VCaP (cell line): ENCODE data around the gene URM1.

Source experiments
- H3K27ac ChIP-seq: fragments of 450-650 bp; 2 replicates; pipeline ENCODE4 v1.5.1; 2017
- CTCF ChIP-seq: fragments of 450-650 bp; conservative IDR thresholded peaks from 2 replicates; pipeline ENCODE4 v1.5.1; 2017; ENCODE audit warnings: mild to moderate bottlenecking, moderate library complexity

URM1 gene

GRCh38 chr9:128429513-128430086 is 58.4 kb downstream of the URM1 start:
- TF ChIP-seq CTCF, result no peak
- H3K27ac ChIP-seq, result no peak overlapping the region

- no peak overlapping the region for H3K27ac ChIP-seq
- no peak for TF ChIP-seq CTCF
These were observed 60.0 kb downstream of the URM1 start for GRCh38 chr9:128431207-128431606.

GRCh38 chr9:128434340-128434739 is 63.2 kb downstream of the URM1 start:
- H3K27ac ChIP-seq, result no peak overlapping the region
- TF ChIP-seq CTCF, result no peak

GRCh38 chr9:128435611-128436010 is 64.4 kb downstream of the URM1 start:
- TF ChIP-seq CTCF, result no peak
- no peak overlapping the region for H3K27ac ChIP-seq

GRCh38 chr9:128438343-128439109 is 67.4 kb downstream of the URM1 start:
- peak; percentile 98 for TF ChIP-seq CTCF
- peak overlapping the region; percentile 35; the same call in 1 of the 2 replicates for H3K27ac ChIP-seq

- H3K27ac ChIP-seq, result peak overlapping the region; percentile 35; the same call in 1 of the 2 replicates
- TF ChIP-seq CTCF, result no peak
These were observed 68.1 kb downstream of the URM1 start for GRCh38 chr9:128439273-128439672.
